HG03565 (cell line): Measurements from ENCODE around the gene INHA.

Experiments used
- ATAC-seq: cut with Tn5 transposase; IDR thresholded peaks from one replicate; pipeline ENCODE4 v1.9.1; 2021; ENCODE audit warnings: mild to moderate bottlenecking, moderate library complexity; ENCODE audit not compliant: unreplicated experiment

Gene INHA

GRCh38 chr2:219573166-219573565 is 1.1 kb downstream of the INHA start:
- no peak for ATAC-seq

GRCh38 chr2:219574484-219575311 is 2.6 kb downstream of the INHA start:
- ATAC-seq = no peak

- ATAC-seq = no peak
These were observed 3.7 kb downstream of the INHA start for GRCh38 chr2:219575566-219576504.

DNA sequence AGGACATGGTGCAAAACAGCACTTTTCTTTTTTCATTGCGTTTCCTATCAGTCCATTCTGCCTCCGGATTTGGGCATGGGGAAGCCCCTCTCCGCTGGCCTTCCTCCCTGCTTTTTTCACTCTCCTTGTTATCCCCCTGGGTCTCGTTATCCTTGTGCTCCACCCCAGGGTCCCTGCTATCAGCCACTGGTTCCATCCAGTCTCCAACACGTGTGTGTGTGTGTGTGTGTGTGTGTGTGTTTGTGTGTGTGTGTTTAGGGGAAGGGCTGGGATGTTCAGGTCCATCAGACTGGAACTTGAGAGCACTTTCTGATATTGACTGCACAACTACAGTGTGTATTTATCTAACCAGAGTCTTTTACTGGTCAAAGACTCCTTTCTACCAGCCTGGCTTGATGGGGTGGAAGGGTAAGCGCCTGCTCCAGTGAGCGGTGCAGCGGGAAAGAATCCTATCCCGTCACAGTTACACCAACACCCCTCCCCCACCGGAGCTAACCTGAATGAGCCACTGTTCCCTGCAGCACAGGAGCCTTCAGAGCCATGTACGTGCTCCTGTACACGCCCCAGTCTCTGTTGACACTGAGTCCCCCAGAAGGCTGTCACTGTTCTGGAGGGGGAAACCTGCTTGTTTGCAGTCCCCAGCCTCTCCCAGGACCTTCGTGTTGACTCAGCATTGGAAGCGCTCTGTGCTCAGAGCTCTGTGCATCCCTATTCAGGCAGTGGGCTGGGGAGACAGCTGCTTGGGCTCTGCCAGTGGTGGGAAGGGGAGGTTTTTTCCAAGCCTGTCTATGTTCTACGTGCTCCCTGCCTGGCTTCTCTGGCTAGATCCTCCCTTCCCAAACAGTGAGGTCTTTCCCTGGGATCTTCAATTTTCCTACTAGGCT is 4.6 kb downstream of the INHA start:
- ATAC-seq = no peak

DNA sequence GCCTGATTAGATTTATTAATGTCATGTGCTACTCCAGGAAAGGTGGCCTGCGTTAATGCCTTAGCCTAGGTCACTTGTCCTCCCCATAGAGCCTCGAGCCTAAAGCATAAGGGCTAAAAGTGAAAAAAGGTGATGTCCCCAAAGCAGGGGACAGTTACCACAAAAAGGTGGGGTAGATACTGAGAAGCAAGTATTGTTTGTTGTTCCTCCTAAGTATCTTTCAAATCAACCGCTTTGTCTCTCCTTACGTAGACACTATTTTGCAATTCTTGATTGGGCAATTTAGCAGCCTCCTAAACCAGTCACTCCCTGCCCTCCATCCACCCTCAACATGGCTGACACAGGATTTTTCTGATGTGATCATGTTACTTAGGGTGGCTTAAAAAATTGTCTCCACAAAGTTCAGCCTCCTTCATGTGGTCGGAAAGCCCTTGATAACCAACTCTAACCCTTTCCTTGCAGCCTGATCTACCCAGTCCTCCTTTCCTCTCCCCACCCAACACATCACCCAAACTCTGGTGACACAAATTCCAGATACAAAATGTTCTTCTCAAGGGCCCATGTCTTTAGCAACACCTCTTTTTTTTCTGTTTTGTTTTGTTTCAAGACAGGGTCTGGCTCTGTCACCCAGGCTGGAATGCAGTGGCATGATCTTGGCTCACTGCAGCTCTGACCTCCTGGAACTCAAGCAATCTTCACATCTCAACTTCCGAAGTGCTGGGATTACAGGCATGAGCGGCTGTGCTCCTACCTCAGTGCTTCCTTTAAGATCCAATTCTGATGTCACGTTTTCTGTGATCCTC is 6.9 kb downstream of the INHA start:
- ATAC-seq = no peak

- ATAC-seq = no peak
These were observed 9.2 kb downstream of the INHA start for GRCh38 chr2:219581346-219581745.

- ATAC-seq = no peak
These were observed 19.0 kb downstream of the INHA start for GRCh38 chr2:219591091-219591490.

DNA sequence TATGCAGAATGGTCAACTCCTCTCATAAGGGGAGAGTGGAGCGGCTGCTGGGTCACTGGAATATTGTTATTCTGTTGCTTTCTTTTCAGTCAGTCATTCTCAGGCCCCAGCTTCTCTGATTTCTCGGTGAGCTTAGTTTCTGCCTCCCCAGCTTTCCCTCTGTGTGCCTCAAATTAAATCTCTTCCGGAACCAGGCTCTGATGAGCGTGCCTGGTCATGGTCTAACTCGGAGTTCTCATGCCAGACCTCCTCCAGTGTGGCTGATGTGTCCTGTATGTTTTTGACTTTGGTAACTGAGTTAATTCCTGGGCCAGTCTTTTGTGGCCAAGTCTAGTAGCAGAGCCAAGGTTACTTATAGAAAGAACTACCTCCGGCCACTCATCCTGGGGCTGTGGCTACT is 20.6 kb downstream of the INHA start:
- ATAC-seq = no peak

DNA sequence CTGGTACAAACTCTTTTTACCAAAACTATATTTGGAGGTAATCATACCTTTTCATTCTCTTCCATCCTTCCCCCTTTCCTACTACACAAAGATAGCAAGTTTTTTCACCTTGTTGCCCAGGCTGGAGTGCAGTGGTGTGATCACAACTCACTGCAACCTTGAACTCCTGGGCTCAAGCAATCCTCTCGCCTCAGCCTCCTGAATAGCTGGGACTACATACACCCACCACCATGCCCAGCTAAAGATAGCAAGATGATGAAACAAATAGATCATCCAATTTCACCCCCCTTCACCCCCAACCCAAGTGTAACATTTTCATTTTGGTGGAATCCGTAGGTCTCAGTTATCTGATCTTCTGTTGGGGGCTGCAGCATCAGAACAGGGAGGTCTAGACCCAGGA is 21.0 kb downstream of the INHA start:
- ATAC-seq = no peak

- ATAC-seq = no peak
These were observed 23.1 kb downstream of the INHA start for GRCh38 chr2:219595256-219595655.

GRCh38 chr2:219596954-219597551 is 24.9 kb downstream of the INHA start:
- peak; percentile 8 for ATAC-seq

- peak; percentile 86 for ATAC-seq
These were observed 25.6 kb downstream of the INHA start, which contains the start of gene STK11IP for GRCh38 chr2:219597552-219598307. Gene STK11IP (plus strand): TSS chr2:219597857. CDS start chr2:219598120, 263 bp downstream.

DNA sequence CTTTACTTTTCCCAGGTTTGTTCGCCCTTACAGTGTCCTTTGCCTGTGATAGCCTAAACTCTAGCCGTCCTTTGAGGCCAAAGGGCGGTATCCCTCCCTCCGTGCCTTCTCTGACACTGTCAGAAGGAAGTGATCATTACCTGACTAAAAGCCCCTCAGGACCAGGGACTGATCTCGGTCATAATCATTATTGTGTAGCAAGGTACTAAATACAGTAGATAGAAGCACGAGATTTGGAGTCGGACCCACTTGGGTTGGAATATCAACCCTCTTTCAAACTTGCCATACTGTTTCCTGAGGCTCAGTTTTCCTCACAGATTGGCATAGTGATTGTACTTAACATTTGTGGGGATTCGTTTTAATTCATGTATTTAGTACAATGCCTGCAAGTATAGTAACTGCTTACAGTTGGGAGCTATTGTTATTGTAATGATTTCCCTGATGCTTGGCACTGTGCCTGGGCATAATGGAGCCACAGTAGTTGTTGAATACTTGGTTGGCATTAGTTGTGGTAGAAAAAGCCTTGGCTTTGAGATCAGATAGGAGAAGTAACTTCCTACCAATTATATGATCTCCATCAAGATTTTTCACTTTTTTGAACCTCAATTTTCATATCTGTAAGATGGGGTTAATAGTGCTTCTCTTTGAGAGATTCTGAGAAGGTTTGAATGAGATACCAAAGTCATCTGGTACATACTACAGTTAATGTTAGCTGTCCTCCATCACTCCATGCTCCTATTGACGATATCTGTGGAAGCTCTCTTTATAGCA is 26.4 kb downstream of the INHA start:
- ATAC-seq = no peak

DNA sequence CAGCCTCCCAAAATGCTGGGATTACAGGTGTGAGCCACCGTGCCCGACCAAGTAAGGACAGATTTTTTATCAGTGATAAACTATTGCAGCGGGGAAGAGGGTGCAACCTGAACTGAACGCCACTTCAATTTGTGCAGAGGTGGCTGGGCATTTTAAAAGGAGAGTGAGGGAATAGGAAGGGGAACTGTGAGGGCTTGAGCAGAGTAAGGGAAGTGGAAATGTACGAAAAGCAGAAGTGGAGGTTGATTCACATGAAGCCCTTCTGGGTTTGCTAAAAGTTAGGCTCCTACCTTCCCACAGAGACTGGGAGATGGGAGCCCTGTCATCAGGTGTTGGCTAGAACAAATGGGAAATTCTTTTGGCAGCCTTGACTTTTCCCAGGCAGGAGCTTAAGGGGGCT is 31.7 kb downstream of the INHA start:
- no peak for ATAC-seq

- no peak for ATAC-seq
These were observed 33.5 kb downstream of the INHA start for GRCh38 chr2:219605607-219605954.

DNA sequence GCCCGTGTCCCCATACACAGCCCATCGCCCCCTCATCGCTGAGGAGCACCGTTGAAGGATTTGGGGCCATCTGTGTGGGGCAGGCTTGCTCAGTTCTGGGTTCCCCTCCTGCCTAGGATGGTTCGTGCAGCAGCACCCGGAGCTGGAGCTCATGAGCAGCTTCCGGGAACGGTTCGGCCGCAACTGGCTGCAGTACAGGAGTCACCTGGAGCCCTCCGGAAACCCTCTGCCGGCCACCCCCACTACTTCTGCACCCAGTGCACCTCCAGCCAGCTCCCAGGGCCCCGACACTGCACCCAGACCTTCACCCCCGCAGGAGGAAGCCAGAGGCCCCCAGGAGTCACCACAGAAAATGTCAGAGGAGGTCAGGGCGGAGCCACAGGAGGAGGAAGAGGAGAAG is 35.8 kb downstream of the INHA start:
- ATAC-seq = no peak

DNA sequence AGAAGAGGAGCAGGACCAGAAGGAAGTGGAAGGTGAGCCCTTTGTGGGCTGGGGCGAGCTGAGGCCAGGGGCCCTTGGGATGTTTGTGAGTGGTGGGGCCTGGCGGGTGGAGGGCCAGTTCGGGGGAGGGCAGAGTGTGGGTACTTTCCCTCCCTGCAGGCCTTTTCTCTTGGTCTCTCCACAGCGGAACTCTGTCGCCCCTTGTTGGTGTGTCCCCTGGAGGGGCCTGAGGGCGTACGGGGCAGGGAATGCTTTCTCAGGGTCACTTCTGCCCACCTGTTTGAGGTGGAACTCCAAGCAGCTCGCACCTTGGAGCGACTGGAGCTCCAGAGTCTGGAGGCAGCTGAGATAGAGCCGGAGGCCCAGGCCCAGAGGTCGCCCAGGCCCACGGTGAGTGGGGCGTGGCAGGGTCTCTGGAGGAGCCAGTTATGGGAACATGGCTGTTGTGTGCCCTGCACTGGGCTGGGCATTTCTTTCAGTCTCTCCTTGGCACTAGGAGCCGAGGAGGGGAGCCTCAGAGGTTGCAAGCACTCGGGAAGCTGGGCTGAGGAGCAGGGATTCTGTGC is 36.4 kb downstream of the INHA start:
- no peak for ATAC-seq
